IMR-90 (cell line): Measurements from ENCODE around the gene KLHL3. TPM values are rescaled to one million over a fixed set of nuclear protein-coding genes. Genes with fewer than 3 reads are reported as not detected.

Source experiments
- ATAC-seq: fragments of 200-7000 bp; cut with Tn5 transposase; 2 replicates; pipeline ENCODE4 v1.9.1; 2020; ENCODE audit warnings: low read depth, mild to moderate bottlenecking, moderate library complexity
- BruUV-seq: library from RNA; stranded (reverse); fragments of 400-500 nt; replicated peaks from 2 replicates; lab custom pipeline; 2021; lab: Mats Ljungman, UMichigan
- CTCF ChIA-PET: fragments of 300-600 bp; formaldehyde crosslinking; extraction: SDS; loops from one replicate; lab custom pipeline; 2021; ENCODE audit warnings: antibody characterized with exemption; lab: Yijun Ruan, JAX
- POLR2A ChIA-PET: fragments of 300-600 bp; sonication (Branson Sonifier 250); formaldehyde crosslinking; loops from one replicate; lab custom pipeline; 2022; ENCODE audit warnings: antibody characterized with exemption; ENCODE audit not compliant: unreplicated experiment; lab: Charles Lee
- DNase-seq: peaks from one replicate; pipeline ENCODE4 v3.0.0; 2013
- H2AFZ ChIP-seq: replicated peaks from 2 replicates; pipeline ENCODE3; 2013; ENCODE audit warnings: low read length, mild to moderate bottlenecking; ENCODE audit not compliant: poor library complexity
- H2AK5ac ChIP-seq: 2 replicates; pipeline ENCODE4 v1.6.1; 2013; ENCODE audit warnings: low read depth, low read length, inconsistent platforms
- H2AK9ac ChIP-seq: replicated peaks from 2 replicates; pipeline ENCODE3; 2013; ENCODE audit warnings: mild to moderate bottlenecking, low read depth, low read length, moderate library complexity; ENCODE audit not compliant: poor library complexity
- H2BK120ac ChIP-seq: 2 replicates; pipeline ENCODE4 v1.6.1; 2013; ENCODE audit warnings: low read depth, low read length, inconsistent platforms
- H2BK15ac ChIP-seq: 3 replicates; pipeline ENCODE4 v1.6.1; 2013; ENCODE audit warnings: low read depth, low read length, inconsistent platforms
- H2BK20ac ChIP-seq: 2 replicates; pipeline ENCODE4 v1.6.1; 2013; ENCODE audit warnings: low read depth, mild to moderate bottlenecking, inconsistent platforms, low read length, moderate library complexity
- H2BK5ac ChIP-seq: 2 replicates; pipeline ENCODE4 v1.6.1; 2013; ENCODE audit warnings: mild to moderate bottlenecking, low read depth, low read length, inconsistent platforms; ENCODE audit not compliant: poor library complexity, severe bottlenecking
- H3K14ac ChIP-seq: replicated peaks from 2 replicates; pipeline ENCODE4 v1.6.1; 2013; ENCODE audit warnings: low read depth, low read length, inconsistent platforms
- H3K18ac ChIP-seq: 2 replicates; pipeline ENCODE4 v1.6.1; 2013; ENCODE audit warnings: low read depth, low read length, control low read depth
- H3K23ac ChIP-seq: 2 replicates; pipeline ENCODE4 v1.6.1; 2013; ENCODE audit warnings: low read depth, low read length, inconsistent platforms
- H3K27ac ChIP-seq: 2 replicates; pipeline ENCODE4 v1.5.1; 2013; ENCODE audit warnings: mild to moderate bottlenecking, control low read depth, low read length; ENCODE audit not compliant: insufficient read depth
- H3K27me3 ChIP-seq: 2 replicates; pipeline ENCODE4 v1.6.1; 2013; ENCODE audit warnings: low read length; ENCODE audit not compliant: control insufficient read depth, insufficient read depth
- H3K36me3 ChIP-seq: 2 replicates; pipeline ENCODE4 v1.6.1; 2013; ENCODE audit warnings: low read length, mixed read lengths; ENCODE audit not compliant: control insufficient read depth, insufficient read depth
- H3K4ac ChIP-seq: 2 replicates; pipeline ENCODE4 v1.6.1; 2013; ENCODE audit warnings: low read depth, low read length, inconsistent platforms
- H3K4me1 ChIP-seq: 2 replicates; pipeline ENCODE4 v1.6.1; 2013; ENCODE audit warnings: low read length, mixed read lengths; ENCODE audit not compliant: control insufficient read depth, insufficient read depth
- H3K4me2 ChIP-seq: 2 replicates; pipeline ENCODE4 v1.6.1; 2013; ENCODE audit warnings: low read depth, mild to moderate bottlenecking, control low read depth, low read length, moderate library complexity
- H3K4me3 ChIP-seq: 2 replicates; pipeline ENCODE4 v1.5.1; 2013; ENCODE audit warnings: low read depth, mild to moderate bottlenecking, control low read depth, low read length, moderate library complexity; ENCODE audit not compliant: insufficient read depth
- H3K56ac ChIP-seq: 2 replicates; pipeline ENCODE4 v1.6.1; 2013; ENCODE audit warnings: low read length, inconsistent platforms; ENCODE audit not compliant: insufficient read depth; ENCODE audit errors: extremely low read depth
- H3K79me1 ChIP-seq, 2 experiments: 2 replicates each; pipeline ENCODE4 v1.6.1; 2013; ENCODE audit warnings: low read length in 2 of 2, inconsistent platforms in 1 of 2, low read depth in 1 of 2
- H3K9ac ChIP-seq: 2 replicates; pipeline ENCODE4 v1.6.1; 2013; ENCODE audit warnings: low read depth, low read length, control low read depth
- H3K9me1 ChIP-seq: 2 replicates; pipeline ENCODE4 v1.6.1; 2013; ENCODE audit warnings: low read length, inconsistent platforms; ENCODE audit not compliant: insufficient read depth
- H3K9me3 ChIP-seq: 2 replicates; pipeline ENCODE4 v1.6.1; 2013; ENCODE audit warnings: low read length; ENCODE audit not compliant: control insufficient read depth, insufficient read depth
- H4K20me1 ChIP-seq: 2 replicates; pipeline ENCODE4 v1.6.1; 2013; ENCODE audit warnings: low read length, inconsistent platforms; ENCODE audit not compliant: insufficient read depth
- H4K5ac ChIP-seq: 2 replicates; pipeline ENCODE4 v1.6.1; 2013; ENCODE audit warnings: mild to moderate bottlenecking, low read depth, low read length, control low read depth
- H4K8ac ChIP-seq, 2 experiments: 2 replicates each; pipeline ENCODE4 v1.6.1; 2013; ENCODE audit warnings: low read depth in 2 of 2, low read length in 2 of 2, control low read depth in 1 of 2, inconsistent platforms in 1 of 2
- H4K91ac ChIP-seq: 2 replicates; pipeline ENCODE4 v1.6.1; 2013; ENCODE audit warnings: low read depth, low read length, inconsistent platforms; ENCODE audit not compliant: insufficient read depth
- ELK1 ChIP-seq: fragments of 150-350 bp; IDR thresholded peaks from 2 replicates; pipeline ENCODE4 v1.6.1; 2016; ENCODE audit warnings: low read depth, mild to moderate bottlenecking, low read length, moderate library complexity, borderline replicate concordance
- MXI1 ChIP-seq: IDR thresholded peaks from 2 replicates; pipeline ENCODE4 v1.6.1; 2012; ENCODE audit warnings: low read depth, mild to moderate bottlenecking, low read length, moderate library complexity, borderline replicate concordance
- NFE2L2 ChIP-seq: fragments of 150-350 bp; IDR thresholded peaks from 2 replicates; pipeline ENCODE4 v1.6.1; 2016; ENCODE audit warnings: low read depth, mild to moderate bottlenecking, low read length
- POLR2A ChIP-seq: IDR thresholded peaks from 2 replicates; pipeline ENCODE4 v1.6.1; 2012; ENCODE audit warnings: mild to moderate bottlenecking, low read depth, low read length
- RFX5 ChIP-seq: IDR thresholded peaks from 2 replicates; pipeline ENCODE4 v1.8.0; 2012; ENCODE audit warnings: low read depth, mild to moderate bottlenecking, low read length, moderate library complexity
- SMC3 ChIP-seq: fragments of 150-350 bp; IDR thresholded peaks from 2 replicates; pipeline ENCODE4 v1.6.1; 2016; ENCODE audit warnings: low read depth, mild to moderate bottlenecking, antibody characterized with exemption, low read length, moderate library complexity
- USF2 ChIP-seq: fragments of 150-350 bp; IDR thresholded peaks from 2 replicates; pipeline ENCODE4 v1.6.1; 2017; ENCODE audit warnings: mild to moderate bottlenecking, antibody characterized with exemption, low read length, low read depth
- whole genome bisulfite sequencing, 2 experiments: methylation state at CpG; one replicate each; pipeline versions ENCODE4 v1.1.5 to v1.1.7; 2013; ENCODE audit warnings: missing lambda C conversion rate in 2 of 2; ENCODE audit not compliant: insufficient read length in 1 of 2; ENCODE audit errors: extremely low coverage in 2 of 2; 5-methylcytosine and 5-hydroxymethylcytosine counted together
- dilution Hi-C: fragments of 300-500 bp; cut with HindIII; formaldehyde crosslinking; loops from one replicate; pipeline ENCODE4 v1.14.3; 2018; ENCODE audit warnings: low sequenced_read_pairs; ENCODE audit not compliant: unreplicated experiment
- in situ Hi-C: fragments of 300-500 bp; cut with MboI; formaldehyde crosslinking; loops from 3 replicates; pipeline ENCODE4 v1.14.3; 2019; ENCODE audit warnings: low sequenced_read_pairs, inconsistent platforms, mixed read lengths
- intact Hi-C: fragments of 100-400 bp; cut with micrococcal nuclease; formaldehyde crosslinking; loops from 2 replicates; pipeline ENCODE4 v1.10.0; 2022
- polyA plus RNA-seq, 3 experiments: library from polyadenylated mRNA; depleted of rRNA; stranded (reverse); fragments of >200 nt; gene quantifications; 2 replicates each; pipeline ENCODE4 v1.2.3, GENCODE V29; 2012; ENCODE audit warnings: low replicate concordance in 1 of 3
- total RNA-seq: library from RNA; depleted of rRNA; stranded (reverse); fragments of >200 nt; gene quantifications from 2 replicates; pipeline ENCODE4 v1.2.3, GENCODE V29; 2012

Gene KLHL3
- total and polyA plus RNA-seq, 2 of the 4 experiments (the other 2 are of a cell fraction), result 2.3 to 4.1 TPM

GRCh38 chr5:137587919-137588318, 148.0 kb downstream of the KLHL3 start:
- Histone ChIP-seq H3K18ac (no peak overlapping the region), H3K9me3 (no peaks in the 10 kb centered on the region), H3K4me3 (no peak overlapping the region), H2BK120ac (no peak overlapping the region), H3K27ac (no peak overlapping the region), H2BK20ac (no peak overlapping the region), H4K91ac (no peak overlapping the region), H3K4me1 (no peaks in the 10 kb centered on the region), H3K14ac (no peak overlapping the region), H3K79me1 (no peaks in the 10 kb centered on the region), H3K4ac (no peak overlapping the region), H3K9ac (no peak overlapping the region), H3K23ac (no peak overlapping the region), H3K36me3 (no peaks in the 10 kb centered on the region), H3K4me2 (no peak overlapping the region), H3K9me1 (no peaks in the 10 kb centered on the region), H4K5ac (no peak overlapping the region), H2BK15ac (no peak overlapping the region), H2AFZ (no peak overlapping the region), H4K20me1 (no peaks in the 10 kb centered on the region), H2AK5ac (no peak overlapping the region), H2BK5ac (no peak overlapping the region), H3K27me3 (no peaks in the 10 kb centered on the region), H4K8ac (no peak overlapping the region), H3K56ac (no peak overlapping the region), H2AK9ac (no peak overlapping the region)
- CTCF ChIA-PET, result no interaction called here
- TF ChIP-seq RFX5, result no peak
- no peak for TF ChIP-seq POLR2A
- TF ChIP-seq USF2, result no peak
- TF ChIP-seq MXI1, result no peak
- TF ChIP-seq ELK1, result no peak
- TF ChIP-seq SMC3, result no peak
- no peak for TF ChIP-seq NFE2L2
- POLR2A ChIA-PET, result no interaction called here
- in situ Hi-C loops (no loop called here), dilution Hi-C loops (no loop called here), intact Hi-C loops (no loop called here)
- ATAC-seq, result no peak
- no CpG with 5 or more reads among the region's 4 CpGs for WGBS, 2 experiments
- DNase-seq, result no peak
- BruUV-seq, result no TSS peak
